OCI-LY7 (cell line): ENCODE results near the gene ULK4.

Source experiments
- CTCF ChIP-seq: fragments of 200-600 bp; sonication (generic); conservative IDR thresholded peaks from 2 replicates; pipeline ENCODE4 v1.5.1; 2014; ENCODE audit warnings: mild to moderate bottlenecking, antibody characterized with exemption, low read length, moderate library complexity, mixed read lengths
- EZH2phosphoT487 ChIP-seq: fragments of 200-600 bp; sonication (generic); IDR thresholded peaks from 2 replicates; pipeline ENCODE4 v1.6.1; 2018; ENCODE audit warnings: low read depth, borderline replicate concordance, mild to moderate bottlenecking, mixed run types, antibody characterized with exemption, low read length, moderate library complexity, mixed read lengths

GRCh38 chr3:41507336-41508062 lies 454.4 kb downstream of the ULK4 start:
- TF ChIP-seq CTCF = no peak
- TF ChIP-seq EZH2phosphoT487 = no peak
